Activated CD4-positive, CD25-positive, alpha-beta regulatory T cell treated with anti-CD3 and anti-CD28 coated beads, Interleukin-2, amount 50 U/mL, for 72 hours (primary cell): Measurements from ENCODE around the gene EIF2AK2.

ENCODE experiments used
- DNase-seq: peaks from one replicate; pipeline ENCODE4 v3.0.0; 2021

The EIF2AK2 gene

GRCh38 chr2:37168217-37168981 lies 11.6 kb upstream of the EIF2AK2 start:
- no peak for DNase-seq

GRCh38 chr2:37167636-37168180 lies 10.9 kb upstream of the EIF2AK2 start:
- DNase-seq, result no peak

GRCh38 chr2:37164757-37165156 lies 8.0 kb upstream of the EIF2AK2 start:
- no peak for DNase-seq

GRCh38 chr2:37156071-37156856 lies 516 bp downstream of the EIF2AK2 start:
- no peak for DNase-seq

GRCh38 chr2:37154785-37155184 lies 2.0 kb downstream of the EIF2AK2 start:
- DNase-seq, result no peak

- DNase-seq, result no peak
Observed at GRCh38 chr2:37153224-37153623, 3.6 kb downstream of the EIF2AK2 start.

- no peak for DNase-seq
Observed at GRCh38 chr2:37149626-37150322, 7.0 kb downstream of the EIF2AK2 start.

- DNase-seq, result no peak
Observed at GRCh38 chr2:37148325-37148724, 8.5 kb downstream of the EIF2AK2 start.

GRCh38 chr2:37146062-37146461 lies 10.7 kb downstream of the EIF2AK2 start:
- DNase-seq, result no peak

- no peak for DNase-seq
Observed at GRCh38 chr2:37143974-37144373, 12.8 kb downstream of the EIF2AK2 start.

- DNase-seq, result no peak
Observed at GRCh38 chr2:37142546-37142945, 14.2 kb downstream of the EIF2AK2 start.

- DNase-seq, result no peak
Observed at GRCh38 chr2:37132914-37133313, 23.9 kb downstream of the EIF2AK2 start.

- no peak for DNase-seq
Observed at GRCh38 chr2:37125416-37125815, 31.4 kb downstream of the EIF2AK2 start.

- no peak for DNase-seq
Observed at GRCh38 chr2:37119157-37119556, 37.6 kb downstream of the EIF2AK2 start.

- no peak for DNase-seq
Observed at GRCh38 chr2:37117566-37117965, 39.2 kb downstream of the EIF2AK2 start.

- DNase-seq, result no peak
Observed at GRCh38 chr2:37111958-37112357, 44.8 kb downstream of the EIF2AK2 start.

- DNase-seq, result no peak
Observed at GRCh38 chr2:37110306-37111212, 46.2 kb downstream of the EIF2AK2 start.

- no peak for DNase-seq
Observed at GRCh38 chr2:37109523-37109922, 47.3 kb downstream of the EIF2AK2 start.

- no peak for DNase-seq
Observed at GRCh38 chr2:37105150-37105549, 51.6 kb downstream of the EIF2AK2 start.

- no peak for DNase-seq
Observed at GRCh38 chr2:37104178-37104577, 52.6 kb downstream of the EIF2AK2 start.

- DNase-seq, result no peak
Observed at GRCh38 chr2:37102588-37102987, 54.2 kb downstream of the EIF2AK2 start.

GRCh38 chr2:37100054-37100453 lies 56.7 kb downstream of the EIF2AK2 start:
- no peak for DNase-seq
